Glutamatergic neuron (in vitro differentiated cells): Measurements from ENCODE around the gene NRCAM. TPM values are rescaled to one million over a fixed set of nuclear protein-coding genes. Genes with fewer than 3 reads are reported as not detected.

Experiments used
- DNase-seq: peaks from one replicate; pipeline ENCODE4 v3.0.0; 2022
- H3K27ac Mint-ChIP-seq: one replicate; pipeline ENCODE4 v1.8.0; 2020; ENCODE audit warnings: mild to moderate bottlenecking, mixed read lengths, inconsistent platforms; ENCODE audit not compliant: unreplicated experiment
- H3K27me3 Mint-ChIP-seq: one replicate; pipeline ENCODE4 v1.8.0; 2020; ENCODE audit warnings: mild to moderate bottlenecking, moderate library complexity, mixed read lengths, inconsistent platforms; ENCODE audit not compliant: unreplicated experiment
- H3K36me3 Mint-ChIP-seq: one replicate; pipeline ENCODE4 v1.8.0; 2020; ENCODE audit warnings: mild to moderate bottlenecking, mixed read lengths, inconsistent platforms; ENCODE audit not compliant: unreplicated experiment
- H3K4me1 Mint-ChIP-seq: one replicate; pipeline ENCODE4 v1.8.0; 2020; ENCODE audit warnings: mild to moderate bottlenecking, low read depth, mixed read lengths, inconsistent platforms; ENCODE audit not compliant: unreplicated experiment
- H3K4me3 Mint-ChIP-seq: one replicate; pipeline ENCODE4 v1.8.0; 2020; ENCODE audit warnings: mild to moderate bottlenecking, mixed read lengths, inconsistent platforms; ENCODE audit not compliant: unreplicated experiment
- H3K9me3 Mint-ChIP-seq: one replicate; pipeline ENCODE4 v1.8.0; 2020; ENCODE audit warnings: mild to moderate bottlenecking, moderate library complexity, mixed read lengths, inconsistent platforms; ENCODE audit not compliant: unreplicated experiment
- total RNA-seq: library from RNA; stranded (reverse); fragmentation: NEBNext Ultra II Directional; extraction: Animal tissue kit (Norgen Biotek cat#: 25700); gene quantifications from one replicate; pipeline ENCODE4 v1.2.1, GENCODE V29; 2021; ENCODE audit not compliant: unreplicated experiment
- TF ChIP-seq, protein P1 (sequence below): fragments of 200-600 bp; sonication (generic); IDR thresholded peaks from one replicate; pipeline ENCODE4 v1.5.0; 2021; ENCODE audit not compliant: partially characterized antibody, unreplicated experiment

The NRCAM gene
- total RNA-seq, 1 donor from 2014 or later: 120 TPM

DNA sequence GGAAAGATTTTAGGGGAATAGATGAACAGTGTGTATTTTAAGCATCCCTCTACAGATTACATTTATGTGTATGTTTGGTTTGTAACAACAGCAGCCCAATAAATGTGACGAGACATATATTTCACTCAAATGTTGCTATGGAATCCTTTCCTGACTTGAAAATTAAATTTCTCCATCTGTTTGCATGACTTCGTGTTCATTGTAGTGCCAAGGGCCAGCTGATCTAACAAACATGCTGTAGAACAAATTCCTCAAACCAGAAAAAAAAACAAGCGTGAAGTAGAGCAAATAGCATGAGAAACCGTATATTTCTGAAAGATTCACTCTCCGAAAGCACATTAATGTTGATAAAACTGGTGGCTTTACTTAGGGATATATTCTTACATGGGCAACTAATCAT lies 87.8 kb downstream of the NRCAM start:
- H3K4me3 Mint-ChIP-seq: peak overlapping the region; percentile 59
- peaks cover 2% of the 10 kb centered on the region for H3K27me3 Mint-ChIP-seq
- peak overlapping the region; percentile 60 for H3K27ac Mint-ChIP-seq
- H3K4me1 Mint-ChIP-seq: peaks cover 15% of the 10 kb centered on the region
- H3K36me3 Mint-ChIP-seq: peaks cover 9% of the 10 kb centered on the region
- no peak for DNase-seq
- H3K9me3 Mint-ChIP-seq: no peaks in the 10 kb centered on the region
- TF ChIP-seq, protein P1, sequence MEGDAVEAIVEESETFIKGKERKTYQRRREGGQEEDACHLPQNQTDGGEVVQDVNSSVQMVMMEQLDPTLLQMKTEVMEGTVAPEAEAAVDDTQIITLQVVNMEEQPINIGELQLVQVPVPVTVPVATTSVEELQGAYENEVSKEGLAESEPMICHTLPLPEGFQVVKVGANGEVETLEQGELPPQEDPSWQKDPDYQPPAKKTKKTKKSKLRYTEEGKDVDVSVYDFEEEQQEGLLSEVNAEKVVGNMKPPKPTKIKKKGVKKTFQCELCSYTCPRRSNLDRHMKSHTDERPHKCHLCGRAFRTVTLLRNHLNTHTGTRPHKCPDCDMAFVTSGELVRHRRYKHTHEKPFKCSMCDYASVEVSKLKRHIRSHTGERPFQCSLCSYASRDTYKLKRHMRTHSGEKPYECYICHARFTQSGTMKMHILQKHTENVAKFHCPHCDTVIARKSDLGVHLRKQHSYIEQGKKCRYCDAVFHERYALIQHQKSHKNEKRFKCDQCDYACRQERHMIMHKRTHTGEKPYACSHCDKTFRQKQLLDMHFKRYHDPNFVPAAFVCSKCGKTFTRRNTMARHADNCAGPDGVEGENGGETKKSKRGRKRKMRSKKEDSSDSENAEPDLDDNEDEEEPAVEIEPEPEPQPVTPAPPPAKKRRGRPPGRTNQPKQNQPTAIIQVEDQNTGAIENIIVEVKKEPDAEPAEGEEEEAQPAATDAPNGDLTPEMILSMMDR: no peak

DNA sequence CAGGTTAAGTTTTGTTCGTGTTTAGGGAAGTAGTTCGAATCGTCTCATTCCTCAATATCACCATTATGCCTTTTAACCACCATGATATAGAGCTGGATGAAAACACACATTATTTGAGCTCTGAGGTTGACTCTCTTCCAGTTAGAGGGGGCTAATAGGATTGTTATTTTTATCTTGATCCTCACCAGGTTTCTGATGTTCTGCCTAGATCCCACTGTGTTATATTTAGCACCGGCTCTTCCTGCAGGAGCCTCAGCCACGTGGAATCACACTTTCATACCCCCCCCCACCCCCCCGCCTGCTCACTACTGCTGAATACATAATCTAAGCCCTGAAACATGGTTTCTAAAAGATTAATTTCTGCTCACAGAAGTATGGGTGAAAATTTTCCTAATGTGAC lies 88.3 kb downstream of the NRCAM start:
- Mint-ChIP-seq H3K27me3 (peaks cover 2% of the 10 kb centered on the region), H3K4me3 (no peak overlapping the region), H3K4me1 (peaks cover 15% of the 10 kb centered on the region), H3K36me3 (peaks cover 9% of the 10 kb centered on the region), H3K9me3 (no peaks in the 10 kb centered on the region), H3K27ac (no peak overlapping the region)
- TF ChIP-seq, protein P1: no peak
- DNase-seq: no peak

DNA sequence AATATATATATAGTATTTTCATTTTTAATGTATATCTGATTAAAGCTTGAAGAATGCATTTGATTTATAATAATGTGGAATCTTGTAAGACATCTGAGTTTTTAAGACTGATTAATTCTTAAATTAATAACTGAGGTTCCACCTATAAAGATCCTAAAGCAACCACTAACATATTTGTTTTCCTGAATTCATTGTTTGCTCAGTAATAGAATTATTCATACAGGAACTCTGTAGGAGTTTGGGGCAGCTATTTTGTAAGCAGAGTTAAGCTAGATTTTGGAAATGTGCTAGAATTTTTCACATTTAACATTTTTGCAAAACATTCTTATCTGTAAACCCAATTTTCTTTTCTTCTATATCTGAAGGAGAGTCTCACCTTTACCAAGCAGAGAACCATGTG lies 88.9 kb downstream of the NRCAM start:
- peaks cover 15% of the 10 kb centered on the region for H3K4me1 Mint-ChIP-seq
- H3K27me3 Mint-ChIP-seq: peaks cover 2% of the 10 kb centered on the region
- TF ChIP-seq, protein P1: no peak
- H3K4me3 Mint-ChIP-seq: no peak overlapping the region
- no peak overlapping the region for H3K27ac Mint-ChIP-seq
- H3K9me3 Mint-ChIP-seq: no peaks in the 10 kb centered on the region
- no peak for DNase-seq
- peaks cover 15% of the 10 kb centered on the region for H3K36me3 Mint-ChIP-seq

DNA sequence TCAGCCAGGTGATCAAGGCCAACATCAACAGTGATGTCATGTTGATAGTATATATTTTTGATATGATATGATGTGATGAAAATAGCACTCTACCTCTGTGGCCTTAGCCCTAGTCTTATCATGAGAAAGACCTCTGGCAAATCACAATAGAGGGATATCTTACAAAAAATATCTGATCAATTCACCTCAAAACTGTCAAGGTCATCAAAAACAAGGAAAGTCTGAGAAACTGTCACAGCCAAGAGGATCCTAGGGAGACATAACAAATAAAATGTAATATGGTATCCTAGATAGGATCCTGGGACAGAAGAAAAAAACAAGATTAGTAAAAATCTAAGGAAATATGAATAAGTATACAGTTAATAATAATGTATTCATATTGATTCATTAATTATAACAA lies 92.6 kb downstream of the NRCAM start:
- Mint-ChIP-seq H3K9me3 (peaks cover 3% of the 10 kb centered on the region), H3K4me3 (no peak overlapping the region), H3K4me1 (peaks cover 28% of the 10 kb centered on the region), H3K27ac (no peak overlapping the region), H3K36me3 (peaks cover 7% of the 10 kb centered on the region), H3K27me3 (no peaks in the 10 kb centered on the region)
- no peak for DNase-seq
- TF ChIP-seq, protein P1: no peak

DNA sequence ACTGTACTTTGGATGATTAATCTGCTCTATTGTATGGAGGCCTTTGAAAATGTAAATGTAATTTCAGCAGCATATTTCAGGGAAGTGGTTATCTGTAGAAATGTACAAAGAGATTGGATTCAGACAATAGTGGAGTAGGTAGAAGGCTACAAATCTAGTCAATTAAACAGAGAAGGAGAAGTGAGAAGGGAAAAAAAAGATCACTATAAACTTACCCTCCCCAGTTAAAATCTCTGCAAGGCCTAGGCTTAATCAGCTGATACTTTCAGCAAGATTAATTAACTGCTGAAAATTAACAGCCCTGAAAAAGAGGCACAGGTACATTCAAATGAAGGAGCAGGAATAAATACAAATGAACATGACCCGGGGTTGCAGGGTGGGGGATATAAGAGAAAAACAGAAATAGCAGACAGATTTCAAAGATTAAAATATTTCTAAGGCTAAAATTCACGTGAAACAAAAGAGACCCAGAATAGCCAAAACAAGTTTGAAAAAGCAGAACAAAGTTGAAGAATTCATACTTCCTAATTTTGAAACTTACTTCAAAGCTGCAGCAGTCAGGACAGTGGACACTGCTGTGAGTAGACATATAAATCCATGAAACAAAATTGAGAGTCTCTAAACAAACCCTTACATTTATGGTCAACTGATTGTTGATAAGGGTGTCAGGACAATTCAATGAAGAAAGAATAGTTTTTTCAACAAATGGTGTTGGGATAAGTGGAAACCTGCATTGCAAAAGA lies 96.0 kb downstream of the NRCAM start:
- Mint-ChIP-seq H3K4me1 (peaks cover 27% of the 10 kb centered on the region), H3K4me3 (no peak overlapping the region), H3K36me3 (peaks cover 7% of the 10 kb centered on the region), H3K27me3 (no peaks in the 10 kb centered on the region), H3K27ac (peak overlapping the region; percentile 39), H3K9me3 (peaks cover 3% of the 10 kb centered on the region)
- no peak for DNase-seq
- TF ChIP-seq, protein P1: no peak
